GM12801 (cell line): ENCODE results near the gene FIGN.

Experiments
- CTCF ChIP-seq: IDR thresholded peaks from one replicate; pipeline ENCODE4 v1.5.1; 2011; ENCODE audit warnings: control low read depth; ENCODE audit not compliant: insufficient read length; ENCODE audit errors: extremely low read depth

FIGN gene

GRCh38 chr2:163602196-163602595, 133.6 kb downstream of the FIGN start:
- no peak for TF ChIP-seq CTCF

- TF ChIP-seq CTCF = no peak
Measured at GRCh38 chr2:163601377-163601776, 134.4 kb downstream of the FIGN start.

GRCh38 chr2:163600801-163601200, 135.0 kb downstream of the FIGN start:
- TF ChIP-seq CTCF = no peak

- no peak for TF ChIP-seq CTCF
Measured at GRCh38 chr2:163595028-163595427, 140.8 kb downstream of the FIGN start.

GRCh38 chr2:163594497-163594896, 141.3 kb downstream of the FIGN start:
- no peak for TF ChIP-seq CTCF

- no peak for TF ChIP-seq CTCF
Measured at GRCh38 chr2:163593982-163594381, 141.8 kb downstream of the FIGN start.

- no peak for TF ChIP-seq CTCF
Measured at GRCh38 chr2:163592954-163593622, 142.7 kb downstream of the FIGN start.
